Measurements from ENCODE around the gene NLGN4X. TPM values are rescaled to one million over a fixed set of nuclear protein-coding genes. Genes with fewer than 3 reads are reported as not detected.
A peak's percentile ranks its signal among the peaks of the same experiment; 100 is the strongest.

Gene NLGN4X
- polyA plus RNA-seq (ENCODE audit: insufficient read length in 4 of 4), result 10 to 100 TPM; 10.2 to 15.5 (median 13.7) TPM

DNA sequence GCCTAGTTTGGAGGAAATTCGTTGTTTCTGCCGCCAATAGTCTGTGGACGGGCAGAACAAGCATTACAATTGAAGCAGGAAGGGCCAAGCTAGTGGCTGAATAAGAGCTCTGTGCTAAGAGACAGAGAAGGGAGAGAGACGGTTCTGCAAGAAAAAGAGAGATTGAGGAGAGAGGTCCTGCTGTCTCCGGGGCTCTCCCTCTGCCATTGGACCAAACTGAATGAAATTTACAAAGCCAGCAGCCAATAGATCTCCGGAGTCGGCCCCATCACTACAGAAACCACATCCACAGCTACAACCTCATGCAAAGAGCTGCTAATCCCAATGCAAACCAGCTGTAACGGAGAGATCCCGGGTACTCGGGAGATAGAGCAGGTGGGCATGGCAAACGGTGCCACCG, at the start of gene NLGN4X:
Gene NLGN4X, minus strand, starts transcription at position 148 of the 400 bp plus-strand sequence. CDS start 77,401 bp downstream, outside the sequence.
- DNase-seq (ENCODE audit: low read depth in 4 of 4, low spot score in 2 of 4), result peak in 1 of 4 donors; percentile 14

DNA sequence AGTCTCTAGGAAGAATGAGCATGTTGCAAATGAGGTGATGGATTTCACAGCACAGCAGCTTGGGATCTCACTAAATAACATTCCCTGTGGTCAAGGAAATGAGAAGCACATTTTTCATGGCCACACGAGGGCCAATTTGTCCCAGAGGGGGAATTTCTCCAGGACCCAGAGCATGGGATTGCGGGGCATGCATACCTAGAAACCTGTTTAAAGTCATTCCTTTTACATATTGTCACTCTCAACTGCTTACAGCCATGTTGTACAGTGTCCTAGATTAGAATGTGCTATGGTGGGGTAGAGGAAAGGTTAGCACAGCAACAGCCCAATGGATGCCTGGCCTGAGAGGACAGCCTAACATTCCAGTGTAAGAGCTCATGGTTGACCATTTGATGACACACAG, 37.4 kb upstream of the NLGN4X start:
- DNase-seq (ENCODE audit: low read depth in 4 of 4, low spot score in 2 of 4), result no peak

DNA sequence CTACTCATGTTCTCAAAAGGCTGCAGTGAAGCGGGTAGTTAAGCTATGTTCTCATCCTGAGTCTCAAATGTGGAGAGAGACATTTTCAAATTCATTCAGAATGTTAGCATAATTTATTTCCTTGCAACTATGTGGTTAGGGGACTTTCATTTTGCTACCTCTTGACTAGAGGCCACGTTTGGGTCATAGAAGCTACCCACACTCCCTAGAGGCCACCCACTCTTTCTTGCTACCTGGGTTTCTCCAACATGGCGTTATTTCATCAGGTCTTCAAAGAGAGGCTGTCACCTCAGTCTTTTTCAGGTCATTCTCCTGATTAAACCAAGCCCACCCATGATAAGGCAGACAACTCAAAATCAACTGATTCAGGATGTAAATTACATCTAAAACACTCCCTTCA, 34.3 kb upstream of the NLGN4X start:
- no peak for DNase-seq (ENCODE audit: low read depth in 4 of 4, low spot score in 2 of 4)

DNA sequence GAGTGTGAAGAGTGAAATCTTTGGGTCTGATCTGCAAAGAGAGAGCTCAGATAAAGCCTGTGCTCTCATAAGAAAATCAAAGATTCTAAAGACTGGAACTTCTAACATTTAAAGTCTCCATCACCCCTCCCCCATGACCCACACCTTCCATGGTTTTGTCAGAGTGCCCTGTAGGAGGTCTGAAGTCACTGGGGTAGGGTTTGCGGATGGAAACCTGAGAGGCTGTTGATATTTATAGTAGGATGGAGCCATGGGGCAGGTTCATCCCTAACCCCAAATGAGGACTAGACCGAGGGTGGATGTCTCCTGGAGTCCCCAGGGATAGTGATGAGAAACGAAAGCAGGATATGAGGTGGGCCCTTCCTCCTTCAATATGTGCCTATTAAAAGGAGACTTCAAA, 28.4 kb upstream of the NLGN4X start:
- no peak for DNase-seq (ENCODE audit: low read depth in 4 of 4, low spot score in 2 of 4)

DNA sequence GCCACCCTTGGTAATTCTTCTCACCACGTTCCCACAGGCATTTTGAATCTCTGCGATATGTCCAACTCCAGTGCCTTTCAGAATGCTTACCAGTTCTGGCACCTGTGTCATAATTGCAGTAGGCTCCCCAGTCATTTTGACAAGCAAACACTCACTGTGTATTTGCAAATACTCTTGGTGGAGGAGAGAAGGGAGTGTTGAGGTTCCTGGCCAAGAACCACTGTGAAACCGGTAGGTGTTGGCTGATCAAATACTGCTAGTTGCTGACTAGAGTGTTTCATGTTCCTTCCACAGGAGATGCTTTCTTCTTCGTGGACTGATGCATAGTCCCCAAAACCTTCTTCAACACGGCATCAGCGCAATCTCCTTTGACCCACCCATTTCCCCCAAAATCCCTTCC, 16.0 kb upstream of the NLGN4X start:
- DNase-seq (ENCODE audit: low read depth in 4 of 4, low spot score in 2 of 4), result no peak

DNA sequence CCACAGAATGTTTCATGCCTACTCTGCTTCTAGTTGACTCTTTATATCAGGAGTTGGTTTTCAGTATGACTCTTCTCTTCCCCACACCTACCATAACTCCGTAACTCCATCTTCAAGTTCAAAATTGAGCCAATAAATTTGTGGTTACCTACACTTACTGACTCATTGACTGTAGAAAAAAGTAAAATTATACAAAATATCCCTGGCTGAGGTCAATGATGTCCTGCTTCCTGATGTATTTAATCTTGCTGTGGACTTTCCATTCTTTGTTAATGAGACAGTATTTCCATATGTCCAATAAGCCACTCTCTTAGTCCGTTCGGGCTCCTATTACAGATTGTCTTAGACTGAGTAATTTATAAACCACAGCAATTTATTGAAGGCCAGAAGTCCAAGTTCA, 9.9 kb upstream of the NLGN4X start:
- DNase-seq (ENCODE audit: low read depth in 4 of 4, low spot score in 2 of 4), result no peak

DNA sequence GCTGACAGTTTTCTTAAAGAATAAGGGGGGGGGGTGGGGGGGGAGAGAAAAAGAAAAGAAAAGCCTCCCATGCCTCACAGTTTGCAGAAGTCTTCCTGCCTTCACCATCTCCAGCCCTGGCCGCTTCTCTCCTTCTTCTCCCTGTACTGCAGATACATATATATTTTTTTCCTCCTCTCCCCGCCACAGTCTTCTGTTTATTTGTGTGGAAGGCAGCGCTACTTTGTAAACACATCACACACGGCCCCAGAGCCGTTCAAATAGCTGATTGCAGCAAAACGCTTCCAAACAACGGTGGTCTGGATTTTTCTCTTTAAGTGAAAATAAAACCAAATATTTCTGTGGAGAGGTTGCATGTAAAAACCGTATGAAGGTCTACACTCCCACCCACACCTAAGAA, 732 bp downstream of the NLGN4X start:
- DNase-seq (ENCODE audit: low read depth in 4 of 4, low spot score in 2 of 4), result no peak

DNA sequence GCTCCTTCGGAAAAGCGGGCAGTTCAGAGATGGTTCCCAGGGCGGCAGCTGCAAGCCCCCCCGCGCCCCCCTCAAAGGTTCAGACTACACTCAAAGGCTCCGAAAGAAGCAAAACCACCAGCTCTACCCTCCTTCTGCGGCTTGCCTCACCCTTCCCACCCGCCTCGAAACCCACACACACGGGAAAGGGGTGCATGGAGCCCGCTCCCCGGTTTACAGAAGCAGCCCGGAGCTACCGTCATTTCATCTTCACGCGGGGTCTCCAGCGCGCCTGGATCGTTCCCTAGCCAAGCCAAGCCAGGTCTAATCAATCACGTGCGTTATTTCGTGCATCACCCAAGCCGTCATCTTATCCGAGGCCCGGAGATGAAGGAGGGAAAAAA, 1.2 kb downstream of the NLGN4X start:
- no peak for DNase-seq (ENCODE audit: low read depth in 4 of 4, low spot score in 2 of 4)

DNA sequence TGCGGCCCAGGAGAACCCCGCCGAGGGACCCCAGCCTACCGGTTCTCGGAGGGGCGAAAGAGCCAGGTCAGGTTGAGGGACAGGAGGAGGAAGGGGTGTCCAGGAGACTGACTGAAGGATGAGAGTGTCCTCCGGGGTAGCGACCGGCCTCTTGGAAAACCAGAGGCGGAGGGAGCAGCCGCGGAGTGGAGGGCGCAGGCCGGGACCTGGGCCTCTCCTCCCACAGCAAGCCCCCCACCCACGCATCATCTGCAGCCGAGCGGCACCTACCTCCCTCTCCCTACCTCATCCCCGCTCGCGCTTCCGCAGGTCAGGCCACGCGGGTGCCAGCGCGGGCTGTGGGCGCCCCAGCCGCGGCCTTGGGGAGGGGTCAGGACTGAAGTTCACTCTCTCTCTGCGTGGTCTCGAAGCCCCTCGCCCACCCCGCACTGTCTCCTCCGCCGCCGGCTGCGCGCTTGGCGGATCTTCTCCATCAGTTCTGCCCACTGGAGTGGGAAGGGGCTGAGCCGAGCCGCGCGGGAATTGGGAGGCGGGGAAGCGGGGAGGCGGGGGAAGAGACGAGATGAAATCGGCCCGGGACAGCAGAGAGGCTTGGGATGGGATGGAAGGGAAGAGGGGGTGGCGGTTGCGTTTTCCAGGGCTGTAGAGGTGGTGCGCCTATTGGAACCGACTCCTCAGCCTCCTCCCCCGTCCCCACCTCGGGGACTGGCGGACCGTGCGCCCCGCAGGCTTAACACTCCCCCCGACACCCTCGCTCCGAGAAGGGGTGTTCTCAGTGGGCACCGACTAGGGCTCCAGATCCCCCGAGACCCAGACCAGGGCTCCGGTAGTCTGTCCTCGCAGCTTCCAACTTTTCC, 1.8 kb downstream of the NLGN4X start:
- DNase-seq (ENCODE audit: low read depth in 4 of 4, low spot score in 2 of 4), result peak in 2 of 4 donors; percentile 13 to 17

DNA sequence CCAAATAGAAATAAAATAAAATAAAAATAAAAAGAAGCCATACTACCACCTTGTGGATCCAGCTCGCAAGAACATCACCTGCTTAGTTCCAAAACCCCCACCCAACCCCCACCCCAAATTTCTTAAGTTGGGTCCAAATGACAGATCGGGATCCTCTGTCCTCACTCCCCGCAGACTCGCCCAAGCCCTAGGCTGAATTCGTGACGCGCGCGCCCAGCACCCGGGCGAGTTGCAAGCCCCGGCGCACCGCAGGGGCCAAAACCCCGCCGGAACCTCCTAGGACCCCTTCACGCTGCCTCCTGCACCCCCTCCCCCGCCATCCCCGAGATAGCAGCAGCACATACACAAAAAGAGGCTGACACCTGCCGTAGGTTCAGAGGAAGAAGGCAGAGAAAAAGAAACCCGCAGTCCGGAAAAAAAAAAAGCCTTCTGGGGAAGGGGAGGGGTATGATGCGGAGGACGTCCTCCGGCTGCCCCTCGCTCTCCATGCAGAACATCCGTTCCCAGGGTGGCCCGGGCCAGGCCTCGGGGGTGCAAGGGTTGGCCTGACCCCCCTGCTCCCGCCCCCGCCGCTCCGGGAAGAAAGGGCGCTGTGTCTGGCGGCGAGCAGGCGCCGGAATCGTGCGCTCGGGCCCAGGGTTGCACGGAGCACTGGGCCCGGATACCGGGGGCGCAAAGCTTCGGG, 2.6 kb downstream of the NLGN4X start:
- DNase-seq (ENCODE audit: low read depth in 4 of 4, low spot score in 2 of 4), result peak in 2 of 4 donors; percentile 16 to 17

DNA sequence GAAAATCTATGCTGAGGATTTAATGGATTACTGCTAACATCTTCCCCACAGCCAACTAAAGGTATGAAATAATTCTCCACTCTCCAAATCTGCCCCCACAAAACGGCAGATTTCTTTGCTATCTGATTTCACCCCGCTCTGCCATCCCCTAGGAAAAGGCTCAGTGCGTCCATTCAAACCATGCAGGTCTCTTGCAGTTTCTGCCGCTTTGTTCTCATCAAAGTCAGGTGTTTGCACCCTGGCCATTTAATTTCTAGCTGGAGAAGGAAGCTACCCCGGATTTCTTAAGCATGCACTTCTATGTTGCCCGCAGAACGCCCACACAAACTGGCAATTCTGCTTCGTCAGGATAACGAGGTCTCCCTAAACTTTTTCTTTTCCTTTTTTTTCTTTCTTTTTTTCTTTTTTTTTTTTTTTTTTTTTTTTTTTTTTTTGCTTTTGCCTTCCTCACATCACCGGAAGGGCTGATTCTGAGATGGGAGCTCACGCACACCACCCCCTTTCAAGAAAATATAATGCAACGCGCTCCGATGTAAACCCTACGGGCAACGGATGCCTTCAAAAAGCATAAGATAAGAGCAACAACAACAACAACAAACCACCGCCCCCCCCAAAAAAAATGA, 3.3 kb downstream of the NLGN4X start:
- no peak for DNase-seq (ENCODE audit: low read depth in 4 of 4, low spot score in 2 of 4)

DNA sequence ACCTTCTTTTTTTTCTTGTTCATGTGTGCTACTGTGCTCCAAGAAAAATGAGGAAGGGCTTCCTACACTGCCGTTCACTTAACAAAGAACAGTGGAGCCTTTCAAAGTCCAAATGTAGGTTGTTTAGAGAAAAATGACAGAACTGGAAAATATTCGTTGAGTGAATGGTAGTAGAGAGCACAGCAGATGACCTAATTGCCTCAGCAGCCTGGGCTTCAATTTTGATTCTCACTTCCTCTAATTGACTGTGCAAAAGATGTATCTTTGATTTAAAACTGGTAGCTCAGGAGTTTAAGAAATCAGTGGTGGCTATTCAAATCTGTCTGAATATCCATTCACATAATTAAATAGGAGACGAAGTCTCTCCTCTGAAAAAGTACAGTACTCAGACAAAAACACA, 5.2 kb downstream of the NLGN4X start:
- DNase-seq (ENCODE audit: low read depth in 4 of 4, low spot score in 2 of 4), result no peak

DNA sequence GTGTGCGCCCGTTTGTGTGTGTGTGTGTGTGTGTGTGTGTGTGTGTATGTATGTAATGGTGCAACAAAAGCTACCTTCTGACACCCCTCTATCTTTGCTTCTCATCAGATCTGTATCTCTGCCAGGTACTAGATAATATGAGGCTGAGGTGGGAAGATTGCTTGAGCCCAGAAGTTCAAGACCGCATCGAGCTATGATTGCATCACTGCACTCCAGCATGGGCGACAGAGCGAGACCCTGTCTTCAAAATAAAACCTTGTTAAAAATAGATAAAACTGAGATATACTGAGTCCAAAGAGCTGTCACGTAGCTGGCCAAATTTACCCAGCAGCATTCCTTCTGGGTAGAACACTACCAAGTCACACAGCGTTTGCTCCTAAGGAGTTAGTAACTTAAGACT, 18.4 kb downstream of the NLGN4X start:
- DNase-seq (ENCODE audit: low read depth in 4 of 4, low spot score in 2 of 4), result no peak

DNA sequence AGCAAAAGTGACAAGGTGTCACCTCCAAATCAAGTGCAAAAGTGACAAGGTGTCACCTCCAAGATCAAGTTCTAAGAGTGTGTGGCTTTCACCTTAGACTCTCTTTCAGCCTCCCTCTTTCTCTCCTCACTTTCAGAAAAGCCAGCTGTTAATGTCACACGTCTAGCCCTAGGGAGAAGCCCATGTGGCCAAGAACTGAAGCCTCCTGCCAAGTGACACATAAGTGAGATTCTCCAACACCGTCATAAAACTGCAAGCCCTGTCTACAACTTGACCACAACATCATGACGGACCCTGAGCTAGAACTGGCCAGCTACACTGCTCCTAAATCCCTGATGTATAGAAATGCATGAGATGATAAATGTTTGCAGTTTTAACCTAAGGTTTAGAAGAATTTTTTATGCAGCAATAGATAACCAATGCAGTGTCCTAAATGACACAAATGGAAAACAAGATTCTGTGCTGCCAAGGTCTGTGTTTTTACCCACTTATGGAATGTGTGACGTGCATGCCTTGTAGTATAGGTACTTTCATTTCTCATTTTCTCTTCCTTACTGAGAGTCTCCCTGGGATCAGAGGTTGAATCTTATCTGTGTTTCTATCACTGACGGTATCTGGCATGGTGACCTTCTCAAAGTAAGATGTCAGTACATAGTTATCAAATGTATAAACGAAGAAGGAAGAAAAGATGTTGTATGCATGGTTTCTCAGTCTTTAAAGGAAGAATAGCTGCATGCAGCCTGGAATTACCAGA, 25.0 kb downstream of the NLGN4X start:
- DNase-seq (ENCODE audit: low read depth in 4 of 4, low spot score in 2 of 4), result no peak

DNA sequence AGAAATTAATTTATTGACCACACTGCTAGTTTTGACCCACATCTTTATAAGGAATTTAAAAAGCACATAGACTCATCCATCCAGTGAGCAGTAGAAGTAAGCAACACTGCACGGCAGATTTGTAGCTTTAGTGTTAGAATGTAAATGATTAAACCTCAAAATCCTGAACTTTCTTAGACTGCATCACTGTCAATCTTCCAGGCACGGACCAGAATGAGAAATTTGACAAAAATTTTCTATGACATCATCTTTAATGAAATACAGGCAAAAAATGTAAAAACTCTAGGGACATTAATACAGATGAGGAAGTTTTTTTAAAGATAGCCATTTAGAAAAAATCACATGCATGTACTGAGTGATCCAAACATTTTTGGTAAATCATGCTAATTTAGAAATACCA, 29.2 kb downstream of the NLGN4X start:
- no peak for DNase-seq (ENCODE audit: low read depth in 4 of 4, low spot score in 2 of 4)

DNA sequence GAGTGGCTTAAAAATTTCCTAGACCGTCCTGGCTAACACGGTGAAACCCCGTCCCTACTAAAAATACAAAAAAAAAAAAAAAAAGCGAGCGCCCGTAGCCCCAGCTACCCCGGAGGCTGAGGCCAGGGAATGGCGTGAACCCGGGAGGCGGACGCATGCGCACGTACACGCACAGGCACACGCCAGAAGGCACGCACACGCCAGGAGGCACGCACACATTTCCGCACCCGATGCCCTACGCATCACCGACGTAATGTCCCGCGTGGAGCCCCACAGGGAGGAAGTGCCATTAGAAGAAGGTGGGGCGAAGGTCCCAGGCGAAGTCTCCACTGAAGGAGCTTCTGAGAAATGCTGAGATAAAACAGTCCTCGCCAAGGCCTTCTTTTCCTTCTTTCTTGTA, 41.4 kb downstream of the NLGN4X start:
- no peak for DNase-seq (ENCODE audit: low read depth in 4 of 4, low spot score in 2 of 4)

DNA sequence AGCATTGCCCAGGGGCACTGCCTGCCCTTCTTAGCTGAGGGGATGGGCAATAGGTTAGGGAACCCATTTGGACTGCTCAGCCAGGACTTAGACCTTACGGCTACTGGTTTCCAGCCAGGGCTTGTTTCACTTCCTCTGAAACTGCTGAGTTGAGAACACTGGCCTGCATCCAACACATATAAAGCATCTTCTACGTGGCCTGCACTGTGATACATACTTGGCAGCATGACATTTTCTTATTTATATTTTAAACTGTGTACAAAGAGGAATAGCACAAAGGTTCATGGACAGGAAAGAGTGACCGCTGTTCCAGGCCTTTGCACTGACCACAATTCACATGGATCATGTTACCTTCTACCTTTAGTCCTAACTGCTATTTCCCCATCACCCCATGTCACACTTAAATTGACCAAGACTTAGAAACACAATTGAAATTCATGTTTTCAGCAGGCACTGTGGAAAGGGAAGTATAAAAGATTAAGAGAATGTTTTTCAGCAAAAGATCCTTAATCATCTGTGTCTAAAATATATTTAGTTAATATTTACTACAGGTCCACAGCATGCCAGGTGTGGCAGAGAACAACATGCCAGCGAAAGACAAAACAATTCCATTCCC, 43.7 kb downstream of the NLGN4X start:
- DNase-seq (ENCODE audit: low read depth in 4 of 4, low spot score in 2 of 4), result peak in 2 of 4 donors; percentile 6 to 17

DNA sequence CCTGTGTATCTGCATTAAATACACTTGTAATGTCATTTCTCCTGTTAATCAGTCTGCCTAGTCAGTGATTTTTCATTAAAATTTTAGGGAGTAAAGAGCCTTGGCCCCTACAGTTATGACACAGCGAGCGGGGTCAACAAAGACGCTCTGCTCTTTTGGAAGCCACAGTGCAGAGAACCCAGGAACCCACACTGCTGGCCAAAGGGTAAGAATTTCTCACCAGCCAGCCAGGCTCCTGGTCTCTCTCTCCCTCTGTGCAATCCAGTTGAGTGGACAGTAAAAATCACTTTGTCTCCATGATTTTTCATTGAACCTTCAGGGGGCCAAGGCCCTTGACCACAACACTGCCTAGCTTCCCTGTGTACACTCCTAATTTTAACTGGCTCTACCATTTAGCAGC, 52.8 kb downstream of the NLGN4X start:
- no peak for DNase-seq (ENCODE audit: low read depth in 4 of 4, low spot score in 2 of 4)

DNA sequence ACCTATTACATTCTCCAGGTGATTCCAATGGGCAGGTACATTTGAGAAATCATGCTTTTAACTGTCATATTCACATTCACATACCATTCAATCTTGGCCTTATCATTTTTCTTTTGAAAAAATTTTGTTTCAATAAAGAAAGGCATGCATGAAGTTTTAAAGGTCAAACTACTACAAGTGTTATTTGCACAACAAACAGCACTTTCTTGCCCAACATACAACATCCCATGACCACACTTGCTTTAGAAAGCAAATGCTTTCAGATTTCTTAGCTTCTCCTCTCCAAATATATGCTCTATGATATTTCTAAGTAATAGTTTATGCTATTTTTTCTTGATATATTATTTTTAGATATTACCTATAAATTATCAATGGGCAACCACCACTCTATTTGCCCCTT, 58.2 kb downstream of the NLGN4X start:
- DNase-seq (ENCODE audit: low read depth in 4 of 4, low spot score in 2 of 4), result no peak

DNA sequence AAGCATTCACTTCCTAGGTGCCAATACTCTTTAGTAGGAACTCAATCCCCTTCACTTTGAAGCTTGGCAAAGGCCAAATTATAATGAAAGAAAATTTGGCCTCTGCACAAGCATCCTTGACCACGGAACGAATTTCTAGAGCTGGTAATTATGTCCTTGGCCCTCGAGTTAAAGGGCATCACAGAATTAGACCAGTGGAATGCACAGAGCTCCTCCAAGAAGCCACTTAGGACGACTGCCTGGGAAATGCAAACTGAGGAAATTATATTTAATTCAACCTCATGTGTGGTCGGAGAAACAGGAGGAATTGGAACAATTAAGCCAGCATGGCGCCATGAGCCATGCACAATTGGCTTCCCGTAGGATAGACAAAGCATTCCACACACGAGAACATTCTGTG, 59.3 kb downstream of the NLGN4X start:
- DNase-seq (ENCODE audit: low read depth in 4 of 4, low spot score in 2 of 4), result no peak
